ENCODE results near the gene EID3.

DNA sequence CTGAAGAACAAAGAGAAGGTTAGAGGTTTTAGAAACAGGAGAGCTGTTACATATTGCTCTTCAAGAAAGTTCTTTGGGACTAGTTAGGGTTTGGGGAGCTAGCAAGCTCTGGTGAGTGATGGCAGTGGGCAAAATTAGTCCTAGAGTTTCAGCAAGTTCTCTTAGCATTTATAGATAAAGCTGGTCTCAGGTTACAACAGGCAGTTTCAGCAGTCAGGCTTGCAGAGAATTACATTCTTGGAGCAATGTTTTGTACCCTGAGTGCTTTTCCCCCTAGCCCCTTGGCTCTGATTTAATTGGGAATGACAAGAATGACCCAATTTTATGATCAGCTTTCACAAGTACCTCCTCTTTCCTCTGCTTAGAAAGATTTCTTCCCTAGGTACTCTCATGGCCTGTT lies 21.4 kb upstream of the EID3 start:
- TF ChIP-seq, protein P1, sequence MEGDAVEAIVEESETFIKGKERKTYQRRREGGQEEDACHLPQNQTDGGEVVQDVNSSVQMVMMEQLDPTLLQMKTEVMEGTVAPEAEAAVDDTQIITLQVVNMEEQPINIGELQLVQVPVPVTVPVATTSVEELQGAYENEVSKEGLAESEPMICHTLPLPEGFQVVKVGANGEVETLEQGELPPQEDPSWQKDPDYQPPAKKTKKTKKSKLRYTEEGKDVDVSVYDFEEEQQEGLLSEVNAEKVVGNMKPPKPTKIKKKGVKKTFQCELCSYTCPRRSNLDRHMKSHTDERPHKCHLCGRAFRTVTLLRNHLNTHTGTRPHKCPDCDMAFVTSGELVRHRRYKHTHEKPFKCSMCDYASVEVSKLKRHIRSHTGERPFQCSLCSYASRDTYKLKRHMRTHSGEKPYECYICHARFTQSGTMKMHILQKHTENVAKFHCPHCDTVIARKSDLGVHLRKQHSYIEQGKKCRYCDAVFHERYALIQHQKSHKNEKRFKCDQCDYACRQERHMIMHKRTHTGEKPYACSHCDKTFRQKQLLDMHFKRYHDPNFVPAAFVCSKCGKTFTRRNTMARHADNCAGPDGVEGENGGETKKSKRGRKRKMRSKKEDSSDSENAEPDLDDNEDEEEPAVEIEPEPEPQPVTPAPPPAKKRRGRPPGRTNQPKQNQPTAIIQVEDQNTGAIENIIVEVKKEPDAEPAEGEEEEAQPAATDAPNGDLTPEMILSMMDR (IDR thresholded peaks at IDR 0.05) = no peak
- TF ChIP-seq POLR2A (IDR thresholded peaks at IDR 0.05) = no peak
